ENCODE results near the gene KCNMA1. TPM values are rescaled to one million over a fixed set of nuclear protein-coding genes. Genes with fewer than 3 reads are reported as not detected.

Gene KCNMA1
- total RNA-seq, 4 donors from 2014 or later: 66.8 to 96.5 (median 78.9) TPM

DNA sequence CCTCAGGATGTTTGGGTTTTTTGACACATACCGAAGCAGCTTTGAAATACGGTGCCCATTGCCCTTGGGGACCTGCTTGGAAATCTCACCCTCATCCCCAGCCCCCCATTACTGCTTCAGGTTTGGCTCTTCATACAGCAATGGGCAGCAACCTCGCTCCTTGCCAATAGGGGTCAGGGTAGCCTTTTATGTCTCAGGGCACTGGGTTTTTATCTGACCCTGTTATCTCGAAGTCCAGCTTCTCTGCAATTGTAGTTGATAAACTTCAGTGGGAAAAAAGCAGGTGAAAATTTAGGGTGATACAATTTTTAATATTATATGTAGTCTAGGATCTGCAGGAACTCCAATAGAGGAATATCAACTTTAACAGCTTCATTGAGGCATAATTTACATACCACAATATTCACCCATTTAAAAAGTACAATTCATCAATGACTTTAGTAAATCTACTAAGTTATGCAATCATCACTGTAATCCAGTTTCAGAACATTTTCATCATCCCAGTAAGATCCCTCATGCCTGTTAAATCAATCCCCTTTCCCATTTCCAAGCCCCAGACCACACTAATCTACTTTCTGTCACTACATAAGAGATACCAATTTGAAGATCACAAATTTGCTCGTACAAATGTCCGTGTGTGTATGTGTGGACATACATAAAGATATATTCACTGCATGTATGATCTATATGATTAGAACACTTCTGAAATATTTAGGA is 386.2 kb downstream of the KCNMA1 start:
- no peaks in the 10 kb centered on the region for H3K27me3 ChIP-seq
- H3K9me3 ChIP-seq: no peaks in the 10 kb centered on the region
- TF ChIP-seq, protein P1, sequence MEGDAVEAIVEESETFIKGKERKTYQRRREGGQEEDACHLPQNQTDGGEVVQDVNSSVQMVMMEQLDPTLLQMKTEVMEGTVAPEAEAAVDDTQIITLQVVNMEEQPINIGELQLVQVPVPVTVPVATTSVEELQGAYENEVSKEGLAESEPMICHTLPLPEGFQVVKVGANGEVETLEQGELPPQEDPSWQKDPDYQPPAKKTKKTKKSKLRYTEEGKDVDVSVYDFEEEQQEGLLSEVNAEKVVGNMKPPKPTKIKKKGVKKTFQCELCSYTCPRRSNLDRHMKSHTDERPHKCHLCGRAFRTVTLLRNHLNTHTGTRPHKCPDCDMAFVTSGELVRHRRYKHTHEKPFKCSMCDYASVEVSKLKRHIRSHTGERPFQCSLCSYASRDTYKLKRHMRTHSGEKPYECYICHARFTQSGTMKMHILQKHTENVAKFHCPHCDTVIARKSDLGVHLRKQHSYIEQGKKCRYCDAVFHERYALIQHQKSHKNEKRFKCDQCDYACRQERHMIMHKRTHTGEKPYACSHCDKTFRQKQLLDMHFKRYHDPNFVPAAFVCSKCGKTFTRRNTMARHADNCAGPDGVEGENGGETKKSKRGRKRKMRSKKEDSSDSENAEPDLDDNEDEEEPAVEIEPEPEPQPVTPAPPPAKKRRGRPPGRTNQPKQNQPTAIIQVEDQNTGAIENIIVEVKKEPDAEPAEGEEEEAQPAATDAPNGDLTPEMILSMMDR (IDR thresholded peaks at IDR 0.05 in 4 of 5, conservative IDR thresholded peaks at IDR 0.05 in 1 of 5): peak in 1 of 5 experiments; percentile 36
- no peak for TF ChIP-seq POLR2A (IDR thresholded peaks at IDR 0.05)
- H3K27ac ChIP-seq: no peak overlapping the region
- intact Hi-C loops (cut with DNase I; ENCODE audit: low total_unique reads) (no loop called here), in situ Hi-C loops (cut with MboI; ENCODE audit: low sequenced_read_pairs in 4 of 4) (no loop called here)
- DNase-seq (no peak), ATAC-seq (no peak)
- no peaks in the 10 kb centered on the region for H3K36me3 ChIP-seq
- no peaks in the 10 kb centered on the region for H3K4me1 ChIP-seq
- no peak overlapping the region for H3K4me3 ChIP-seq

DNA sequence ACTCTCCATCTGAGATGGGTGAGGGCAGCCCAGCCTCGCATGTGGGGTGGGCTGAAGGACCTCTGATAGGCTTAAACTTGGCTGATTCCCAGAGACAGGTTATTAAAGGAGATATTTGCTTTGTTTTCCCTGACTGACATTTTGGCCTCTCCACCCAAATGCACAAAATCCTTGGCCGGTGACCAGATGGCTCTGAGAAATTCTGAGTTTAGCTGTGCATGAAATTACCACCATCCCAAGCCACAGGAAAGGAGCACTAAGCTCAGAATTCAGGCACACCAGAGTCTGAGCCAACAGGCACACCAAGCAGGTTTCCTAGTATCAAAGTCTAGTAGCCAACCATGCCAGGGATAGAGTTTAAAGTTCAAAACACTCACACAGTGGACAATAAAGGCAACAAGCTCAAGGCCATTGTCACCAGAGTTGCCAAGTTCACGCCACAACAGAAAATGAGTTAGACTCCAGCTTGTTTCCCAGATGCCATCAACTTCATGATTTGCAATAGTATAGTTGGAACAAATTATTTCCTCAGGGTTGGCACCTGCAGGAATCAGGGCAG is 387.6 kb downstream of the KCNMA1 start:
- H3K36me3 ChIP-seq: no peaks in the 10 kb centered on the region
- TF ChIP-seq, protein P1 (IDR thresholded peaks at IDR 0.05 in 4 of 5, conservative IDR thresholded peaks at IDR 0.05 in 1 of 5): no peak
- TF ChIP-seq POLR2A (IDR thresholded peaks at IDR 0.05): no peak
- ATAC-seq: no peak

DNA sequence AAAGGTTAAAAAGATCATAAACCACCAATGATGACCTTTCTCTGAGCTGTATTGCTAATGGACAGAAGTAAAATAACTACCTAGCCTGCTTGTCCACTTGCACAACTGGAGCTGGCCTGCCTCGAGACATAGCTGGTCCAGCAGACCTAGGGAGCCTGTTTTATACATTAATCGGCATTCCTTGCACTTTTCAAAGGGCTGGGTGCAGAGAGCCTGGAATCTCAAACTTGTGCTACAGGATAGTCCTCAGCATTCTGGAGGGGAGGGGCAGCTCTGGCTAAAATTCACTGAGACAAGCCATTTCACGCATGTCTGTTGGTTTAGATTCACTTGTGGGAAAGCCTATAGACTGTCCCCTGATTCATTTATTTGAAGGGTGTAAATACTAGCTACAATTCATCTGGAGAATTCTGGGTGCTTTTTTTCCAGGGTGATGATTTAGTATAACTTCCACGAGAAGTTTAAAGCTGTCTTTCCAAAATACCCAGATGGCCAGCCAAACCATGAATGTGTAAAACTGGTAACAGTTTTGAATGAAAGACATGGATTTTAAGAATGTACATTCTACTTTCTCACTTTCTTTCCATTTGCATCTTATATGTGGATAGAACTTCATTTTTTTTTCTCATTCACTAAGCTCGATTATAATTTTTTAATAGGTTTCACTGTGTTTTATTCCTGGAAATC is 389.4 kb downstream of the KCNMA1 start:
- Histone ChIP-seq H3K4me1 (peaks cover 5 to 7% of the 10 kb centered on the region in 2 donors), H3K27me3 (no peaks in the 10 kb centered on the region), H3K4me3 (no peak overlapping the region), H3K36me3 (no peaks in the 10 kb centered on the region), H3K27ac (no peak overlapping the region), H3K9me3 (no peaks in the 10 kb centered on the region)
- ATAC-seq (no peak), DNase-seq (no peak)
- intact Hi-C loops (cut with DNase I; ENCODE audit: low total_unique reads) (no loop called here), in situ Hi-C loops (cut with MboI; ENCODE audit: low sequenced_read_pairs in 4 of 4) (no loop called here)
- no peak for TF ChIP-seq POLR2A (IDR thresholded peaks at IDR 0.05)
- TF ChIP-seq, protein P1 (IDR thresholded peaks at IDR 0.05 in 4 of 5, conservative IDR thresholded peaks at IDR 0.05 in 1 of 5): no peak

More for the DNA sequence above, 387.6 kb downstream of the KCNMA1 start:
- Histone ChIP-seq H3K4me3 (no peak overlapping the region), H3K27me3 (no peaks in the 10 kb centered on the region), H3K4me1 (no peaks in the 10 kb centered on the region), H3K9me3 (no peaks in the 10 kb centered on the region), H3K27ac (no peak overlapping the region)
- no peak for DNase-seq
- intact Hi-C loops (cut with DNase I; ENCODE audit: low total_unique reads): no loop called here
- in situ Hi-C loops (cut with MboI; ENCODE audit: low sequenced_read_pairs in 4 of 4): no loop called here

DNA sequence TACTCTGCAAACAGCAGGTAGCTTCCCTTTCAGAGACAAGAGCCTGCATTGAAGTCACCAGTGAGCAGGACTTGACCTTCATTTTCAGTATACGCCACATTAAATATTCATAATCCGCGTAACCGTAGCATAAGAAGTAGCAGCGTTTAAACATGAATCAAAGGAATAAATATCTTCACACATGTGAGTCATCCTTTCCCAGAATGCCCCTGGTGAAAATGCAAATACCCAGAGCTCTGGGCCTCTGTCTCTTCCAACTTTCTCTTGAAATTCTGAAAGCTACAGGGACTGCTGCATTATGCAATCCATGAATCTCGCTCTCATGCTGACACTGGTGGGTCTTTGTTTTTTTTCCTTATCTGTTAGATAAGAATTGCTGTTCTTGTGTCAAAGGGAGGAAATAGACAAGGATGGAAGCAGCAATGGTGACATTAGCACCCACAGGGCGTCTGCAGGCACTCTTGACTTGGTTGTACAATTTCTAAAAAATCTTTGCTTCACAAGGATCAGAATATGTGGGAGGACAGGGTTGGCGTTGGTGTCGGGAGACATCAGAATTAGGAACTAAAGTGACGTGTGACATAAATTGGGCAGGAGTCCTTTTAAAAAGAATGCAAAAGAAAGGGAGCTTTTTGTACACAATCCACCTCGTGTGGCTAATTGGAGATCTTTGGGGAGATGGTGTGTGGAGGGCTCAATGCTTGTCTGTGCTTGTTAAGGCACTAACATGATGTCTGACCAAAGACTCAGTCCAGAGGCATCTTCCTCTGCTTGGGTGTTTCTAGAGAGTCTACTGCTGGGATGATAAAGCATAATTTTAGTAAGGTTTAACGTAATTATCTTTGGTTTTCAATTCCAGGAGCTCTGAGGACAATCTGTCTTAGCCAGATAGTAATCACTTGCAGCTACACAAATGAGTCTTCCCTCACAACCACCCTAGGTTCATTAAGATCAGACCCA is 390.3 kb downstream of the KCNMA1 start:
- DNase-seq: no peak
- no peaks in the 10 kb centered on the region for H3K27me3 ChIP-seq
- no peak for TF ChIP-seq POLR2A (IDR thresholded peaks at IDR 0.05)
- TF ChIP-seq, protein P1 (IDR thresholded peaks at IDR 0.05 in 4 of 5, conservative IDR thresholded peaks at IDR 0.05 in 1 of 5): no peak
- no peaks in the 10 kb centered on the region for H3K36me3 ChIP-seq
- no peak overlapping the region for H3K4me3 ChIP-seq
- no peak overlapping the region for H3K27ac ChIP-seq
- no peaks in the 10 kb centered on the region for H3K9me3 ChIP-seq
- H3K4me1 ChIP-seq: peaks cover 11 to 15% of the 10 kb centered on the region in 2 donors
- in situ Hi-C loops (cut with MboI; ENCODE audit: low sequenced_read_pairs in 4 of 4) (no loop called here), intact Hi-C loops (cut with DNase I; ENCODE audit: low total_unique reads) (no loop called here)
- ATAC-seq: no peak
